Measurements from ENCODE around the gene TEX2. TPM values are rescaled to one million over a fixed set of nuclear protein-coding genes. Genes with fewer than 3 reads are reported as not detected.

TEX2 gene
- total and polyA plus RNA-seq, 5 donors from 2014 or later, result 6.0 to 9.3 (median 6.1) TPM

DNA sequence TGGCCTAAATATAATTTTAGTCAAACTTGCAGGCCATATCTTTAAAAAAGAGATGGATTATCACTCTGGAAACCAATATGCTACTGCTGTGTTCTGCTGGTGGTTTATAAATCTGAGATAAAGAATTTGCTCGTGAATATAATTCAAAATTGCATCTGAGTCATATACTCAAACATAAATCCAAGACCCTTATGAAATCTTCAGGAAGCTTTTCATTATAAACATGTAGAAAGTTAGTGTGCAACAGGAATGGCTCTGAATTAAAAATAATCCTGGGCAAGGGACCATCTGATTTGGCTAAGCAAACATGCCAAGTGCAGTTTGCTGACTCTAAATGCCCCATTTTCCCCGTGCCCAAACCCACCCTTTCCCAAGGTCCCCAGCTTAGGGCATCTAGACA lies 57.3 kb downstream of the TEX2 start:
- H3K36me3 Mint-ChIP-seq, result peaks cover 14% of the 10 kb centered on the region
- ATAC-seq (ENCODE audit: low read depth in 2 of 2) (no peak), DNase-seq (no peak)
- H3K36me3 ChIP-seq (ENCODE audit: control insufficient read depth, insufficient read depth, low read length), result no peaks in the 10 kb centered on the region
- H3K27me3 Mint-ChIP-seq, result no peaks in the 10 kb centered on the region
- peaks cover 0 to 1% (median 0%) of the 10 kb centered on the region in 7 donors for H3K9me3 Mint-ChIP-seq
- H3K27ac ChIP-seq (ENCODE audit: insufficient read depth, low read length, poor library complexity, severe bottlenecking), result no peak overlapping the region
- H3K27me3 ChIP-seq (ENCODE audit: control insufficient read depth, insufficient read depth, low read length), result no peaks in the 10 kb centered on the region
- H3K4me3 ChIP-seq (ENCODE audit: low read depth, low read length), result no peak overlapping the region
- H3K4me1 ChIP-seq (ENCODE audit: control insufficient read depth, insufficient read depth, low read length, poor library complexity, severe bottlenecking), result no peaks in the 10 kb centered on the region
- H3K9me3 ChIP-seq (ENCODE audit: control insufficient read depth in 2 of 2, low read length in 2 of 2), result no peaks in the 10 kb centered on the region
- H3K4me1 Mint-ChIP-seq, result peaks cover 15 to 36% (median 20%) of the 10 kb centered on the region in 4 donors
- H3K27ac Mint-ChIP-seq, result no peak overlapping the region
- no peak overlapping the region for H3K4me3 Mint-ChIP-seq

DNA sequence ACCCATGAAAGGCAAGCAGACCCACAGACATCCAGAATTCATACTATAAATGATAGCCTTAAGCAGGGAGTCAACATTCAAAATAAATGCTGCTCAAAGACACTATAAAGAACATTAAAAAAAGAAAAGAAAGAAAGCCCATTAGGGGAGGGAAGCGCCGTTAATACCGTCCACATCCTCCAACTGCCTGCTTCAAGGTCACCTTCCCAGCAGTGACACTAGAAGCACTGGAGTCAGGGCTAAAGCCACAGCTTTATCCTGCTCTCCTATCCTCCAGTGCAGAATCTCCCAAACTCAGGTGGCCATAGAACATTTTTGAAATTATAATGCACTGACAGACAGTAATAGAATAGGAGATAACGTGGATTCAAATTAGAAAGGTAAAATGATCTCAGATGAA lies 59.4 kb downstream of the TEX2 start:
- H3K4me1 Mint-ChIP-seq, result peaks cover 15 to 37% (median 19%) of the 10 kb centered on the region in 4 donors
- H3K27me3 ChIP-seq (ENCODE audit: control insufficient read depth, insufficient read depth, low read length), result no peaks in the 10 kb centered on the region
- H3K4me3 Mint-ChIP-seq, result no peak overlapping the region
- no peak overlapping the region for H3K27ac Mint-ChIP-seq
- peaks cover 0 to 1% (median 0%) of the 10 kb centered on the region in 7 donors for H3K9me3 Mint-ChIP-seq
- no peaks in the 10 kb centered on the region for H3K27me3 Mint-ChIP-seq
- H3K4me3 ChIP-seq (ENCODE audit: low read depth, low read length), result no peak overlapping the region
- no peak overlapping the region for H3K27ac ChIP-seq (ENCODE audit: insufficient read depth, low read length, poor library complexity, severe bottlenecking)
- ATAC-seq (ENCODE audit: low read depth in 2 of 2) (no peak), DNase-seq (no peak)
- peaks cover 7% of the 10 kb centered on the region for H3K36me3 Mint-ChIP-seq
- no peaks in the 10 kb centered on the region for H3K4me1 ChIP-seq (ENCODE audit: control insufficient read depth, insufficient read depth, low read length, poor library complexity, severe bottlenecking)
- H3K36me3 ChIP-seq (ENCODE audit: control insufficient read depth, insufficient read depth, low read length), result no peaks in the 10 kb centered on the region
- H3K9me3 ChIP-seq (ENCODE audit: control insufficient read depth in 2 of 2, low read length in 2 of 2), result no peaks in the 10 kb centered on the region

DNA sequence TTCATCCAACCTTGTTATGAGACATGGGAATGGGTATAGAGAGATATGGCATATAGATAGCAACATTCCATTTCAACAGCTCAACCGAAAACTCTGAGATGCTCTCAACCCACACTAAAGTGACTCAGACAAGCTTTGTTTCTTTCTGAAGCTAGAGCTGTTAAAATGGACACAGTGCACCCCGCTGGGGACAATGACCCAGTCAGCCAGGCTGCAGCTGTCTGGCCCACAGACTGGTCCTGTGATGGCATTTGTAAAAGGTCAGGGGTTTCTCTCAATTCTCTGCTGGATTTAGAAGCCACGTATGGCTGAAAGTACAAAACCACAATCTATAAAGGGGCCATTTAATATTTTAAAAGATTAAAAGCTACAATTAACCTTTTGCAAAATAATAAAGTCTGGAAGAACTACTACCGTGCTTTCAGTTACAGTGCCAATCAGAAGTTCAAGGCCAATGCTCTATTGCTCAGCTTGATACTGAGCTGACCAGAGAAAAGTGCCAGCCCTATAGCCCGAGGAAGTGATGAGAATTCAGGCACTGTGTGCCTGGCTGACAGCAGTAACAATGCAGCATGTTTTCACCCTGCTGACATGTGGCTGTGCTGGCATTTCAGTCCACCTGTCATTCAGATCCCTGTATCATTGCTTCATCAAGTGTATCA lies 60.2 kb downstream of the TEX2 start:
- H3K9me3 Mint-ChIP-seq, result peaks cover 0 to 1% (median 0%) of the 10 kb centered on the region in 7 donors
- DNase-seq, result no peak
- H3K27ac Mint-ChIP-seq, result no peak overlapping the region
- no peak overlapping the region for H3K4me3 ChIP-seq (ENCODE audit: low read depth, low read length)
- H3K4me1 ChIP-seq (ENCODE audit: control insufficient read depth, insufficient read depth, low read length, poor library complexity, severe bottlenecking), result no peaks in the 10 kb centered on the region
- no peaks in the 10 kb centered on the region for H3K27me3 Mint-ChIP-seq
- no peak for ATAC-seq (ENCODE audit: low read depth in 2 of 2)
- H3K27me3 ChIP-seq (ENCODE audit: control insufficient read depth, insufficient read depth, low read length), result no peaks in the 10 kb centered on the region
- H3K27ac ChIP-seq (ENCODE audit: insufficient read depth, low read length, poor library complexity, severe bottlenecking), result no peak overlapping the region
- H3K36me3 Mint-ChIP-seq, result peaks cover 7% of the 10 kb centered on the region
- H3K36me3 ChIP-seq (ENCODE audit: control insufficient read depth, insufficient read depth, low read length), result no peaks in the 10 kb centered on the region
- no peak overlapping the region for H3K4me3 Mint-ChIP-seq
- peaks cover 0 to 2% of the 10 kb centered on the region in 2 experiments for H3K9me3 ChIP-seq (ENCODE audit: control insufficient read depth in 2 of 2, low read length in 2 of 2)
- peaks cover 15 to 37% (median 19%) of the 10 kb centered on the region in 4 donors for H3K4me1 Mint-ChIP-seq

DNA sequence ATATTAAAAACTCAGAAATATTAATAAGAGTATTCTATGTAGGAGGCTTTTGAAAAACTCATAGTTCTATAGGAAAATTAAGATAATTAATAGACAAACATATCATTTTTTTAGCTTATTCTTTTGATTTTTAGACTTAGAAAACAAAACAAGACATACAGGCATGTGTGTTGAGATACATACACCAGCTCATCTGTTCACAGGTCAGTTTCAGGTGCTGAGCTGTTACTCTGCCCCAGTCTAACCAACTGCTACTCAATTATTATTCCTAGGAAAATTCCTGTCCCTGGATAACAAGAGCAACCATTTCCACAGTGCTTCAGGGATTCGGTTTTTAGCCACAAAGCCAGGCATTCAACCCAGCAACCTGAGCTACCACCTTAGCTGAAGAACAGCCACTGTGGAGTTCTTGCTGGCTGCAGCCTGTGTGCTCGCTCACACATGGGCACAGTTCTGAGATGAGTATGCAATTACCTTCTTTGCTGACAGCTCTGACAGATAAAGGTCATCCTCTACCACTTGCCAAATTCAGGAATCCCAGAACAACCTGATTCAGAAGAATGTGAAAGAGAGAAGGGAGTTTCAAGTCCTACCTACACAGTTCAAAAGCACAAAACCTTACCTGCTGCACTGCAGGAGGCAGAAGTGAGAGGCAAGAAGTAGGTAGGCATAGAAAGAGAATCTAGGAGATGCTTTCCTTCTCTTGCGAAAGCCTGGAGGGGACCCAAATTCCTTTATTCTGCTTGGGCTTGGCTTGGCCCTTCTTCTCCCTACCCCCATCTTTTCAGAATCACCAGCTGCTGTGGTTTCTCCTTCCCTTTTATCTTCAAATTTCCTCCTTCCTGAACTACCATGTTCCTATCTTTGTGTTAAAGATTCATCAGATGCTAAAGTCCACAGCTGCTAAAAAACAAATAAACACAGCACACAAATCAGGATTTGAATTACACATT lies 62.7 kb downstream of the TEX2 start:
- ATAC-seq (ENCODE audit: low read depth in 2 of 2), result no peak
- peak in 1 of 3 donors; percentile 21 for DNase-seq
- no peak overlapping the region for H3K27ac ChIP-seq (ENCODE audit: insufficient read depth, low read length, poor library complexity, severe bottlenecking)
- no peaks in the 10 kb centered on the region for H3K27me3 Mint-ChIP-seq
- peaks cover 3 to 6% of the 10 kb centered on the region in 2 experiments for H3K9me3 ChIP-seq (ENCODE audit: control insufficient read depth in 2 of 2, low read length in 2 of 2)
- H3K27ac Mint-ChIP-seq, result peak overlapping the region in 2 of 3 donors; percentile 54 to 63
- no peaks in the 10 kb centered on the region for H3K27me3 ChIP-seq (ENCODE audit: control insufficient read depth, insufficient read depth, low read length)
- peaks cover 17% of the 10 kb centered on the region for H3K36me3 Mint-ChIP-seq
- no peaks in the 10 kb centered on the region for H3K4me1 ChIP-seq (ENCODE audit: control insufficient read depth, insufficient read depth, low read length, poor library complexity, severe bottlenecking)
- H3K36me3 ChIP-seq (ENCODE audit: control insufficient read depth, insufficient read depth, low read length), result no peaks in the 10 kb centered on the region
- peaks cover 10 to 31% (median 17%) of the 10 kb centered on the region in 4 donors for H3K4me1 Mint-ChIP-seq
- H3K4me3 ChIP-seq (ENCODE audit: low read depth, low read length), result no peak overlapping the region
- H3K9me3 Mint-ChIP-seq, result peaks cover 0 to 3% (median 0%) of the 10 kb centered on the region in 7 donors
- H3K4me3 Mint-ChIP-seq, result no peak overlapping the region

DNA sequence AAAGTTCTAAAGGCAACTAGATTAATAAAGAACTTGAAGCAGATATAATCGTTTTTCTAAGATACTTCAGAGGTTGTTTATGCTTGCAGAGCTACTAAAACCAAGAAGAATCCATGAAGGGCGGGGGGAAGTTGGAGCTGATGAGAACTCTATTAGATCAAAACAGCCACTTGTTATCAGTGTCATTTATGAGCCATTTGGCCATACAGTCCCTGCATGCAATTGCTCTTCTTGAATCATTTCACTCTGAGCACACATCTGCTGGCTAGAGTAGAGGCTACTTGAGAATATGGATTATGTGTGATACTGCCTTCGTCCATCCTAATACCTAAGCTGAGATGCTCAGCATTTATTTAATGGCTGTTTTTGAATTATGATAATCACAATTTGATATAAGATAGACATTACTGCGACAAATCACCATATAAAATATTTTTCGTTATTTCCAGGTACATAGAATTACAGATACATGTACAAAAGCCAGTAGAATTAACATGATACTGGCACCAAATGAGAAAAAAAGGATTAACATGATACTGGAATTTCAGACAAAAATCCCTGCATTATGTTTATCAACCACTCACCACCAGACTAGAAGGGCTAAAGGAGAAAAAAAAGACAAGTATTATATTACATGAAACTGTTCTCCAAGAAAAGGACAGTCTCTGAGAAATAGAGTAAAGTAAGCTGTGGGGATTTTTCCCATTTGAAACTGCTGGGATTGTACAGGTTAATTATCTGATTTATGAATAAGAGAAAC lies 64.5 kb downstream of the TEX2 start:
- H3K4me1 Mint-ChIP-seq, result peaks cover 10 to 22% (median 16%) of the 10 kb centered on the region in 4 donors
- no peaks in the 10 kb centered on the region for H3K27me3 Mint-ChIP-seq

DNA sequence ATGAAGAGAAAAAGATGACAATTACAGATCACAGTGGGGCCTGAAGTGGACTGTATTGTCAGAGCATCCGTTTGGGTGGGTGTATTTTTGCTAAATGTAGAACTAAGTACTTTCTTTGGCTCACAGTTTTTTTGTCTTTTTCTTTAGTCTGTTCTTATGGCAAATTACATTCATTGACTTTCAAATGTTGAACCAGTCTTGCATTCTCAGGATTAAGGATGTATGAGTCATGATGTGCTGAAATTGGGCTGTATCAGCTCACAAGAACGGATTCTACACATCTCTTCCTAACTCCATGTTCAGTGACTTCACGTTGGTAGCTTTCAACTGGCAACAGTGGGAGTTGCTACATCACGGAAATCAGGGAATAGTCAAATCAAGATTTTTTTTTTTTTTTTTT lies 66.5 kb downstream of the TEX2 start:
- no peak for DNase-seq
- H3K4me3 Mint-ChIP-seq, result no peak overlapping the region
- Histone ChIP-seq H3K4me1 (ENCODE audit: control insufficient read depth, insufficient read depth, low read length, poor library complexity, severe bottlenecking) (no peaks in the 10 kb centered on the region), H3K9me3 (ENCODE audit: control insufficient read depth in 2 of 2, low read length in 2 of 2) (peaks cover 3 to 6% of the 10 kb centered on the region in 2 experiments), H3K4me3 (ENCODE audit: low read depth, low read length) (no peak overlapping the region), H3K36me3 (ENCODE audit: control insufficient read depth, insufficient read depth, low read length) (no peaks in the 10 kb centered on the region), H3K27ac (ENCODE audit: insufficient read depth, low read length, poor library complexity, severe bottlenecking) (no peak overlapping the region), H3K27me3 (ENCODE audit: control insufficient read depth, insufficient read depth, low read length) (no peaks in the 10 kb centered on the region)
- peaks cover 0 to 3% (median 0%) of the 10 kb centered on the region in 7 donors for H3K9me3 Mint-ChIP-seq
- H3K36me3 Mint-ChIP-seq, result peaks cover 31% of the 10 kb centered on the region
- H3K27ac Mint-ChIP-seq, result peak overlapping the region in 1 of 3 donors; percentile 15
- ATAC-seq (ENCODE audit: low read depth in 2 of 2), result no peak
- H3K4me1 Mint-ChIP-seq, result peaks cover 0 to 13% (median 6%) of the 10 kb centered on the region in 4 donors
- no peaks in the 10 kb centered on the region for H3K27me3 Mint-ChIP-seq

More for the DNA sequence above, 64.5 kb downstream of the TEX2 start:
- DNase-seq (no peak), ATAC-seq (ENCODE audit: low read depth in 2 of 2) (no peak)
- H3K36me3 Mint-ChIP-seq, result peaks cover 19% of the 10 kb centered on the region
- H3K9me3 Mint-ChIP-seq, result peaks cover 0 to 3% (median 0%) of the 10 kb centered on the region in 7 donors
- no peaks in the 10 kb centered on the region for H3K27me3 ChIP-seq (ENCODE audit: control insufficient read depth, insufficient read depth, low read length)
- H3K4me3 Mint-ChIP-seq, result no peak overlapping the region
- no peak overlapping the region for H3K27ac Mint-ChIP-seq
- no peak overlapping the region for H3K27ac ChIP-seq (ENCODE audit: insufficient read depth, low read length, poor library complexity, severe bottlenecking)
- H3K4me1 ChIP-seq (ENCODE audit: control insufficient read depth, insufficient read depth, low read length, poor library complexity, severe bottlenecking), result no peaks in the 10 kb centered on the region
- no peaks in the 10 kb centered on the region for H3K36me3 ChIP-seq (ENCODE audit: control insufficient read depth, insufficient read depth, low read length)
- H3K4me3 ChIP-seq (ENCODE audit: low read depth, low read length), result no peak overlapping the region
- H3K9me3 ChIP-seq (ENCODE audit: control insufficient read depth in 2 of 2, low read length in 2 of 2), result peaks cover 3 to 6% of the 10 kb centered on the region in 2 experiments

DNA sequence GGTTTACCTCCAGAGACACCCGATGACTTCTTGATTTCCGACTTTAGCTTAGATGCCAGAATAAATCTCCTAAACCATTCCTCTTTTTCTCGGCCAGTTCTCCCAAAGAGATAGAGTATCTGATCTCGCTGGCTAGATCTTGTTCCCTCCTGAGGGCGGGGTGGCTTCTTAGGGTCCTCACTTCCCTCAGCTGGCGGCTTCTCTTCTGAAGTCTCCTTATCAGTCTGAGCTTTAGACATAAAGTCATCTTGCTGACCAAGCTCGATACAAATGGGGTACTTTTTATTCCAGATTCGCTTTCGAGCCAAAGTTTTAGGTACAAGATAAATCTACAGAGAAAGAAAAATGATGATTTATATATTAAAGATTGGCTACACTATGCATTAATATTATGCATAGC lies 69.5 kb downstream of the TEX2 start:
- no peaks in the 10 kb centered on the region for H3K27me3 ChIP-seq (ENCODE audit: control insufficient read depth, insufficient read depth, low read length)
- Mint-ChIP-seq H3K27ac (no peak overlapping the region), H3K4me3 (no peak overlapping the region), H3K9me3 (peaks cover 0 to 3% (median 0%) of the 10 kb centered on the region in 7 donors), H3K27me3 (no peaks in the 10 kb centered on the region), H3K36me3 (peaks cover 44% of the 10 kb centered on the region), H3K4me1 (no peaks in the 10 kb centered on the region)
- H3K36me3 ChIP-seq (ENCODE audit: control insufficient read depth, insufficient read depth, low read length), result peaks cover 4% of the 10 kb centered on the region
- no peaks in the 10 kb centered on the region for H3K4me1 ChIP-seq (ENCODE audit: control insufficient read depth, insufficient read depth, low read length, poor library complexity, severe bottlenecking)
- no peak for DNase-seq
- peaks cover 3 to 6% of the 10 kb centered on the region in 2 experiments for H3K9me3 ChIP-seq (ENCODE audit: control insufficient read depth in 2 of 2, low read length in 2 of 2)
- no peak for ATAC-seq (ENCODE audit: low read depth in 2 of 2)
- no peak overlapping the region for H3K4me3 ChIP-seq (ENCODE audit: low read depth, low read length)
- no peak overlapping the region for H3K27ac ChIP-seq (ENCODE audit: insufficient read depth, low read length, poor library complexity, severe bottlenecking)

Data from CD4-positive, CD25-positive, alpha-beta regulatory T cell (primary cell).